WTC11 (cell line): ENCODE results near the gene B3GALNT1. TPM values are rescaled to one million over a fixed set of nuclear protein-coding genes. Genes with fewer than 3 reads are reported as not detected.

ENCODE experiments used
- ATAC-seq: fragments of 200-7000 bp; cut with Tn5 transposase; 2 replicates; pipeline ENCODE4 v1.10.0; 2021; ENCODE audit warnings: mild to moderate bottlenecking, moderate library complexity
- CTCF ChIA-PET: fragments of 300-600 bp; sonication (Branson Sonifier 250); formaldehyde crosslinking; loops from one replicate; lab custom pipeline; 2021; ENCODE audit warnings: antibody characterized with exemption; lab: Charles Lee
- POLR2A ChIA-PET: fragments of 350-600 bp; sonication (Branson Sonifier 250); formaldehyde crosslinking; loops from one replicate; lab custom pipeline; 2021; ENCODE audit warnings: antibody characterized with exemption; lab: Charles Lee
- DNase-seq: peaks from one replicate; pipeline ENCODE4 v3.0.0; 2021; ENCODE audit warnings: low spot score
- H3K27ac Mint-ChIP-seq: 2 replicates; pipeline ENCODE4 v1.8.0; 2021; ENCODE audit warnings: mixed read lengths
- H3K27me3 Mint-ChIP-seq: 2 replicates; pipeline ENCODE4 v1.8.0; 2021; ENCODE audit warnings: low read depth, mild to moderate bottlenecking, moderate library complexity, mixed read lengths
- H3K36me3 Mint-ChIP-seq: 2 replicates; pipeline ENCODE4 v1.8.0; 2021; ENCODE audit warnings: mixed read lengths
- H3K4me1 Mint-ChIP-seq: 2 replicates; pipeline ENCODE4 v1.8.0; 2022; ENCODE audit warnings: mixed read lengths
- H3K4me3 Mint-ChIP-seq: 2 replicates; pipeline ENCODE4 v1.8.0; 2021; ENCODE audit warnings: mild to moderate bottlenecking, moderate library complexity, mixed read lengths
- H3K9me3 Mint-ChIP-seq: 2 replicates; pipeline ENCODE4 v1.8.0; 2021; ENCODE audit warnings: mixed read lengths
- ATF1 ChIP-seq: sonication (generic); formaldehyde crosslinking; IDR thresholded peaks from 2 replicates; pipeline ENCODE4 v1.8.1; 2023; ENCODE audit warnings: mild to moderate bottlenecking, moderate library complexity, missing genetic modification reagents
- CREB1 ChIP-seq: sonication (generic); formaldehyde crosslinking; IDR thresholded peaks from 2 replicates; pipeline ENCODE4 v1.8.0; 2023; ENCODE audit warnings: mild to moderate bottlenecking, missing genetic modification reagents
- EMX1 ChIP-seq: fragments of 250-450 bp; sonication (Bioruptor Pico); IDR thresholded peaks from 2 replicates; pipeline ENCODE4 v1.8.0; 2021; ENCODE audit warnings: mild to moderate bottlenecking
- FOXP4 ChIP-seq: sonication (generic); formaldehyde crosslinking; IDR thresholded peaks from 2 replicates; pipeline ENCODE4 v1.8.0; 2022; ENCODE audit warnings: mild to moderate bottlenecking, missing genetic modification reagents
- GRHL2 ChIP-seq: fragments of 250-450 bp; sonication (Bioruptor Pico); IDR thresholded peaks from 2 replicates; pipeline ENCODE4 v1.8.0; 2022; ENCODE audit warnings: mild to moderate bottlenecking, moderate library complexity; ENCODE audit not compliant: insufficient replicate concordance, severe bottlenecking
- HMGA2 ChIP-seq: fragments of 250-450 bp; sonication (Bioruptor Pico); IDR thresholded peaks from 2 replicates; pipeline ENCODE4 v1.4.0; 2021; ENCODE audit warnings: mild to moderate bottlenecking, moderate library complexity
- IRF2 ChIP-seq: sonication (generic); formaldehyde crosslinking; IDR thresholded peaks from 2 replicates; pipeline ENCODE4 v1.8.0; 2022; ENCODE audit warnings: low read depth, missing genetic modification reagents, borderline replicate concordance
- JAZF1 ChIP-seq: fragments of 250-450 bp; sonication (Bioruptor Pico); IDR thresholded peaks from 2 replicates; pipeline ENCODE4 v1.9.0; 2021; ENCODE audit warnings: moderate library complexity, mild to moderate bottlenecking, inconsistent platforms
- MXD4 ChIP-seq: fragments of 250-450 bp; sonication (Bioruptor Pico); IDR thresholded peaks from 2 replicates; pipeline ENCODE4 v1.8.0; 2021; ENCODE audit warnings: mild to moderate bottlenecking, moderate library complexity, borderline replicate concordance
- NR3C1 ChIP-seq: sonication (generic); formaldehyde crosslinking; conservative IDR thresholded peaks from 2 replicates; pipeline ENCODE4 v1.8.1; 2023; ENCODE audit warnings: low read depth, mild to moderate bottlenecking, missing genetic modification reagents
- SOX15 ChIP-seq: fragments of 250-450 bp; sonication (Bioruptor Pico); IDR thresholded peaks from 2 replicates; pipeline ENCODE4 v1.9.0; 2021; ENCODE audit warnings: mild to moderate bottlenecking
- SP1 ChIP-seq: sonication (generic); formaldehyde crosslinking; conservative IDR thresholded peaks from 2 replicates; pipeline ENCODE4 v1.8.1; 2022; ENCODE audit warnings: missing genetic modification reagents
- TEAD1 ChIP-seq: sonication (generic); formaldehyde crosslinking; IDR thresholded peaks from 2 replicates; pipeline ENCODE4 v1.8.0; 2022; ENCODE audit warnings: mild to moderate bottlenecking, missing genetic modification reagents
- ZNF138 ChIP-seq: sonication (generic); formaldehyde crosslinking; conservative IDR thresholded peaks from 2 replicates; pipeline ENCODE4 v1.8.1; 2022; ENCODE audit warnings: mild to moderate bottlenecking, moderate library complexity, missing genetic modification reagents
- ZNF416 ChIP-seq: fragments of 250-450 bp; sonication (Bioruptor Pico); IDR thresholded peaks from 2 replicates; pipeline ENCODE4 v1.9.0; 2021; ENCODE audit warnings: mild to moderate bottlenecking, inconsistent platforms
- ZNF671 ChIP-seq: fragments of 250-450 bp; sonication (Bioruptor Pico); IDR thresholded peaks from 2 replicates; pipeline ENCODE4 v1.8.0; 2021; ENCODE audit warnings: mild to moderate bottlenecking
- total RNA-seq: library from RNA; stranded (reverse); gene quantifications from 3 replicates; pipeline ENCODE4 v1.2.3, GENCODE V29; 2021
- TF ChIP-seq, protein P1 (sequence below): fragments of 250-450 bp; sonication (Bioruptor Pico); IDR thresholded peaks from 2 replicates; pipeline ENCODE4 v1.9.0; 2021; ENCODE audit warnings: moderate library complexity, mild to moderate bottlenecking, inconsistent platforms, borderline replicate concordance
- TF ChIP-seq, protein P2 (sequence below): sonication (generic); formaldehyde crosslinking; IDR thresholded peaks from 2 replicates; pipeline ENCODE4 v1.8.1; 2022; ENCODE audit warnings: low read depth, missing genetic modification reagents, borderline replicate concordance
- TF ChIP-seq, protein P3 (sequence below): sonication (generic); formaldehyde crosslinking; IDR thresholded peaks from 2 replicates; pipeline ENCODE4 v1.8.1; 2023; ENCODE audit warnings: mild to moderate bottlenecking, moderate library complexity, missing genetic modification reagents
- TF ChIP-seq, protein P4 (sequence below): sonication (generic); formaldehyde crosslinking; IDR thresholded peaks from 2 replicates; pipeline ENCODE4 v1.8.1; 2023; ENCODE audit warnings: mild to moderate bottlenecking, missing genetic modification reagents, borderline replicate concordance
- TF ChIP-seq, protein P5 (sequence below): sonication (generic); formaldehyde crosslinking; IDR thresholded peaks from 2 replicates; pipeline ENCODE4 v1.8.0; 2022; ENCODE audit warnings: mild to moderate bottlenecking, missing genetic modification reagents
- TF ChIP-seq, protein P6 (sequence below): sonication (generic); formaldehyde crosslinking; IDR thresholded peaks from 2 replicates; pipeline ENCODE4 v1.8.1; 2022; ENCODE audit warnings: mild to moderate bottlenecking, moderate library complexity, missing genetic modification reagents

B3GALNT1 gene
- total RNA-seq, 1 experiment from 2014 or later = 4.2 TPM

DNA sequence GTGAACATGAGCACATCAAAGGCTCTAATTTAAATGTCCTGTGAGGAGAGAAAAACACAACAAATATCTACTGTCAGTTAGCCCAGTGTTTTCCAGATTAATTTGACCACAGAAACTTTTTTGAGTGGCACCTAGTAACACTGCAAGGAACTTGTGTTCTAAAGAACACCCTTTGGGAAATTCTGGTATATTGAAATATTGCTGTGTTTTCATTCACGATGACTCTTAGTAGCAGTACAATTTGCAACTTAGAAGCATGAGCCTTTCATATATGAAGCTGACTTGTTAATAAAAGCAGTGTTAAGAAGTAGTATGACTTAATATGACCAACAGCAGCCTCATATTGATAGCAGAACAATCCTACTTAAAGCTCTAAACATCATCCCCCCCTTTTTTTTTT, 32.0 kb downstream of the B3GALNT1 start (continued):
- TF ChIP-seq, protein P1, sequence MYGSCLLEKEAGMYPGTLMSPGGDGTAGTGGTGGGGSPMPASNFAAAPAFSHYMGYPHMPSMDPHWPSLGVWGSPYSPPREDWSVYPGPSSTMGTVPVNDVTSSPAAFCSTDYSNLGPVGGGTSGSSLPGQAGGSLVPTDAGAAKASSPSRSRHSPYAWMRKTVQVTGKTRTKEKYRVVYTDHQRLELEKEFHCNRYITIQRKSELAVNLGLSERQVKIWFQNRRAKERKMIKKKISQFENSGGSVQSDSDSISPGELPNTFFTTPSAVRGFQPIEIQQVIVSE (CRISPR knock-in tag) = no peak
- TF ChIP-seq, protein P2, sequence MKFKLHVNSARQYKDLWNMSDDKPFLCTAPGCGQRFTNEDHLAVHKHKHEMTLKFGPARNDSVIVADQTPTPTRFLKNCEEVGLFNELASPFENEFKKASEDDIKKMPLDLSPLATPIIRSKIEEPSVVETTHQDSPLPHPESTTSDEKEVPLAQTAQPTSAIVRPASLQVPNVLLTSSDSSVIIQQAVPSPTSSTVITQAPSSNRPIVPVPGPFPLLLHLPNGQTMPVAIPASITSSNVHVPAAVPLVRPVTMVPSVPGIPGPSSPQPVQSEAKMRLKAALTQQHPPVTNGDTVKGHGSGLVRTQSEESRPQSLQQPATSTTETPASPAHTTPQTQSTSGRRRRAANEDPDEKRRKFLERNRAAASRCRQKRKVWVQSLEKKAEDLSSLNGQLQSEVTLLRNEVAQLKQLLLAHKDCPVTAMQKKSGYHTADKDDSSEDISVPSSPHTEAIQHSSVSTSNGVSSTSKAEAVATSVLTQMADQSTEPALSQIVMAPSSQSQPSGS (CRISPR knock-in tag) = no peak

GRCh38 chr3:161072751-161073150, 32.4 kb downstream of the B3GALNT1 start:
- DNase-seq = no peak
- Mint-ChIP-seq H3K4me3 (no peak overlapping the region), H3K9me3 (no peaks in the 10 kb centered on the region), H3K36me3 (no peaks in the 10 kb centered on the region), H3K27me3 (no peaks in the 10 kb centered on the region), H3K27ac (no peak overlapping the region), H3K4me1 (peaks cover 7% of the 10 kb centered on the region; the same call in 1 of the 2 replicates)
- ChIA-PET CTCF (interaction anchor here (0.6 kb wide), 1 partner anchor 28 kb away, joined by 3 read pairs; no protein-coding TSS in a partner anchor), POLR2A (no interaction called here)
- ATAC-seq = no peak
- TF ChIP-seq EMX1 (CRISPR knock-in tag) (no peak), ZNF138 (CRISPR knock-in tag) (no peak), SOX15 (no peak), TEAD1 (no peak), JAZF1 (CRISPR knock-in tag) (no peak), CREB1 (no peak), ZNF416 (no peak), GRHL2 (CRISPR knock-in tag) (no peak), ZNF671 (no peak), ATF1 (CRISPR knock-in tag) (no peak), IRF2 (CRISPR knock-in tag) (no peak)
- TF ChIP-seq, protein P3, sequence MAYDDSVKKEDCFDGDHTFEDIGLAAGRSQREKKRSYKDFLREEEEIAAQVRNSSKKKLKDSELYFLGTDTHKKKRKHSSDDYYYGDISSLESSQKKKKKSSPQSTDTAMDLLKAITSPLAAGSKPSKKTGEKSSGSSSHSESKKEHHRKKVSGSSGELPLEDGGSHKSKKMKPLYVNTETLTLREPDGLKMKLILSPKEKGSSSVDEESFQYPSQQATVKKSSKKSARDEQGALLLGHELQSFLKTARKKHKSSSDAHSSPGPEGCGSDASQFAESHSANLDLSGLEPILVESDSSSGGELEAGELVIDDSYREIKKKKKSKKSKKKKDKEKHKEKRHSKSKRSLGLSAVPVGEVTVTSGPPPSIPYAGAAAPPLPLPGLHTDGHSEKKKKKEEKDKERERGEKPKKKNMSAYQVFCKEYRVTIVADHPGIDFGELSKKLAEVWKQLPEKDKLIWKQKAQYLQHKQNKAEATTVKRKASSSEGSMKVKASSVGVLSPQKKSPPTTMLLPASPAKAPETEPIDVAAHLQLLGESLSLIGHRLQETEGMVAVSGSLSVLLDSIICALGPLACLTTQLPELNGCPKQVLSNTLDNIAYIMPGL (CRISPR knock-in tag) = no peak

DNA sequence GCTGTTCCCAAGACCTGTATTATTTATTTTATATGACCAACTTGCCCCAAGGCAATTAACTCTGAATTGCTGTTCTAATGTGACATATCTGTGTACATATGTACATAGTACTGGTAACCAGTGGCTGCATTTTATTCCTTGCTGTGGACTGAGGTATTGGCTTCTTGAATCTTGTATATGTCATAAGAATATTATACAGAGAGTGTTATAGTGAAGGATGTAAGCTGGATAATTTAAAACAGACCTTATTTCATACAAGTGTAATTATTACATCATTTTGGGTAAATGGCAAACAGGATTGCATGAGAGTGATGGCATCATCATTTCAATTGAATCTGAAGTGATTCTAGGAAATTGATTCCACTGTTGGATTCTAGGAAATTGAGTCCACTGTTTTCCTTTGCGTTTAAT, 32.9 kb downstream of the B3GALNT1 start:
- Mint-ChIP-seq H3K36me3 (no peaks in the 10 kb centered on the region), H3K9me3 (no peaks in the 10 kb centered on the region), H3K4me3 (no peak overlapping the region), H3K27me3 (no peaks in the 10 kb centered on the region), H3K27ac (no peak overlapping the region), H3K4me1 (peaks cover 7% of the 10 kb centered on the region; the same call in 1 of the 2 replicates)
- ATAC-seq (no peak), DNase-seq (no peak)
- CTCF ChIA-PET = interaction anchor here (0.6 kb wide), 1 partner anchor 350 kb away, joined by 3 read pairs; no protein-coding TSS in a partner anchor
- POLR2A ChIA-PET = no interaction called here
- TF ChIP-seq SP1 (CRISPR knock-in tag) (no peak), MXD4 (CRISPR knock-in tag) (no peak), NR3C1 (no peak), EMX1 (CRISPR knock-in tag) (no peak), IRF2 (CRISPR knock-in tag) (no peak), HMGA2 (CRISPR knock-in tag) (no peak), SOX15 (no peak), FOXP4 (CRISPR knock-in tag) (no peak), GRHL2 (CRISPR knock-in tag) (no peak), ZNF416 (no peak), ATF1 (CRISPR knock-in tag) (no peak)
- TF ChIP-seq, protein P4, sequence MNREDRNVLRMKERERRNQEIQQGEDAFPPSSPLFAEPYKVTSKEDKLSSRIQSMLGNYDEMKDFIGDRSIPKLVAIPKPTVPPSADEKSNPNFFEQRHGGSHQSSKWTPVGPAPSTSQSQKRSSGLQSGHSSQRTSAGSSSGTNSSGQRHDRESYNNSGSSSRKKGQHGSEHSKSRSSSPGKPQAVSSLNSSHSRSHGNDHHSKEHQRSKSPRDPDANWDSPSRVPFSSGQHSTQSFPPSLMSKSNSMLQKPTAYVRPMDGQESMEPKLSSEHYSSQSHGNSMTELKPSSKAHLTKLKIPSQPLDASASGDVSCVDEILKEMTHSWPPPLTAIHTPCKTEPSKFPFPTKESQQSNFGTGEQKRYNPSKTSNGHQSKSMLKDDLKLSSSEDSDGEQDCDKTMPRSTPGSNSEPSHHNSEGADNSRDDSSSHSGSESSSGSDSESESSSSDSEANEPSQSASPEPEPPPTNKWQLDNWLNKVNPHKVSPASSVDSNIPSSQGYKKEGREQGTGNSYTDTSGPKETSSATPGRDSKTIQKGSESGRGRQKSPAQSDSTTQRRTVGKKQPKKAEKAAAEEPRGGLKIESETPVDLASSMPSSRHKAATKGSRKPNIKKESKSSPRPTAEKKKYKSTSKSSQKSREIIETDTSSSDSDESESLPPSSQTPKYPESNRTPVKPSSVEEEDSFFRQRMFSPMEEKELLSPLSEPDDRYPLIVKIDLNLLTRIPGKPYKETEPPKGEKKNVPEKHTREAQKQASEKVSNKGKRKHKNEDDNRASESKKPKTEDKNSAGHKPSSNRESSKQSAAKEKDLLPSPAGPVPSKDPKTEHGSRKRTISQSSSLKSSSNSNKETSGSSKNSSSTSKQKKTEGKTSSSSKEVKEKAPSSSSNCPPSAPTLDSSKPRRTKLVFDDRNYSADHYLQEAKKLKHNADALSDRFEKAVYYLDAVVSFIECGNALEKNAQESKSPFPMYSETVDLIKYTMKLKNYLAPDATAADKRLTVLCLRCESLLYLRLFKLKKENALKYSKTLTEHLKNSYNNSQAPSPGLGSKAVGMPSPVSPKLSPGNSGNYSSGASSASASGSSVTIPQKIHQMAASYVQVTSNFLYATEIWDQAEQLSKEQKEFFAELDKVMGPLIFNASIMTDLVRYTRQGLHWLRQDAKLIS (CRISPR knock-in tag) = no peak
- TF ChIP-seq, protein P5, sequence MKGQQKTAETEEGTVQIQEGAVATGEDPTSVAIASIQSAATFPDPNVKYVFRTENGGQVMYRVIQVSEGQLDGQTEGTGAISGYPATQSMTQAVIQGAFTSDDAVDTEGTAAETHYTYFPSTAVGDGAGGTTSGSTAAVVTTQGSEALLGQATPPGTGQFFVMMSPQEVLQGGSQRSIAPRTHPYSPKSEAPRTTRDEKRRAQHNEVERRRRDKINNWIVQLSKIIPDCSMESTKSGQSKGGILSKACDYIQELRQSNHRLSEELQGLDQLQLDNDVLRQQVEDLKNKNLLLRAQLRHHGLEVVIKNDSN (CRISPR knock-in tag) = no peak
- TF ChIP-seq, protein P6, sequence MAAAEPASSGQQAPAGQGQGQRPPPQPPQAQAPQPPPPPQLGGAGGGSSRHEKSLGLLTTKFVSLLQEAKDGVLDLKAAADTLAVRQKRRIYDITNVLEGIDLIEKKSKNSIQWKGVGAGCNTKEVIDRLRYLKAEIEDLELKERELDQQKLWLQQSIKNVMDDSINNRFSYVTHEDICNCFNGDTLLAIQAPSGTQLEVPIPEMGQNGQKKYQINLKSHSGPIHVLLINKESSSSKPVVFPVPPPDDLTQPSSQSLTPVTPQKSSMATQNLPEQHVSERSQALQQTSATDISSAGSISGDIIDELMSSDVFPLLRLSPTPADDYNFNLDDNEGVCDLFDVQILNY (CRISPR knock-in tag) = no peak
